CD4-positive, alpha-beta T cell (primary cell): ENCODE results near the gene ZFP92. TPM values are rescaled to one million over a fixed set of nuclear protein-coding genes. Genes with fewer than 3 reads are reported as not detected.

Experiments used
- ATAC-seq: fragments of 200-7000 bp; cut with Tn5 transposase; one replicate; pipeline ENCODE4 v1.10.0; 2022; ENCODE audit warnings: mild to moderate bottlenecking; ENCODE audit not compliant: poor library complexity
- CTCF ChIA-PET: fragments of 350-600 bp; sonication (Branson Sonifier 250); formaldehyde crosslinking; loops from one replicate; lab custom pipeline; 2021; ENCODE audit warnings: antibody characterized with exemption, inconsistent platforms; lab: Charles Lee
- POLR2A ChIA-PET: fragments of 350-600 bp; sonication (Branson Sonifier 250); formaldehyde crosslinking; loops from one replicate; lab custom pipeline; 2021; ENCODE audit warnings: antibody characterized with exemption, inconsistent platforms; lab: Charles Lee
- DNase-seq, 14 experiments: peaks; one replicate each; pipeline ENCODE4 v3.0.0-alpha.2; 2013 to 2020; ENCODE audit warnings: mixed read lengths in 2 of 14
- H3K27ac ChIP-seq, 2 donors: one replicate each; pipeline versions ENCODE4 v1.5.1 to v1.7.0; 2013; ENCODE audit warnings: low read length in 2 of 2, low read depth in 1 of 2, mild to moderate bottlenecking in 1 of 2
- H3K27me3 ChIP-seq, 2 experiments: 1 replicate in 1 of 2; 2 replicates in 1 of 2; pipeline versions ENCODE4 v1.6.1 to v1.7.0; 2013; ENCODE audit warnings: low read length in 2 of 2, control low read depth in 1 of 2, mild to moderate bottlenecking in 1 of 2, moderate library complexity in 1 of 2; ENCODE audit not compliant: insufficient read depth in 2 of 2, control insufficient read depth in 1 of 2
- H3K36me3 ChIP-seq: one replicate; pipeline ENCODE4 v1.6.1; 2013; ENCODE audit warnings: low read length, control low read depth; ENCODE audit not compliant: insufficient read depth
- H3K4me1 ChIP-seq: one replicate; pipeline ENCODE4 v1.6.1; 2013; ENCODE audit warnings: low read length, control low read depth; ENCODE audit not compliant: insufficient read depth
- H3K4me3 ChIP-seq: one replicate; pipeline ENCODE4 v1.5.1; 2013; ENCODE audit warnings: mild to moderate bottlenecking, low read length, moderate library complexity
- H3K9me3 ChIP-seq, 2 experiments: 1 replicate in 1 of 2; 2 replicates in 1 of 2; pipeline versions ENCODE4 v1.6.1 to v1.7.0; 2013; ENCODE audit warnings: low read length in 2 of 2, mild to moderate bottlenecking in 2 of 2, control low read depth in 1 of 2, moderate library complexity in 1 of 2; ENCODE audit not compliant: control insufficient read depth in 1 of 2, insufficient read depth in 1 of 2
- H3K27ac Mint-ChIP-seq: one replicate; pipeline ENCODE4 v1.8.0; 2020; ENCODE audit warnings: mixed read lengths
- H3K27me3 Mint-ChIP-seq: one replicate; pipeline ENCODE4 v1.8.0; 2021; ENCODE audit warnings: mixed read lengths
- H3K36me3 Mint-ChIP-seq: one replicate; pipeline ENCODE4 v1.8.0; 2021; ENCODE audit warnings: low read depth, mixed read lengths
- H3K4me1 Mint-ChIP-seq: one replicate; pipeline ENCODE4 v1.8.0; 2021; ENCODE audit warnings: low read depth, mixed read lengths
- H3K4me3 Mint-ChIP-seq: one replicate; pipeline ENCODE4 v1.8.0; 2020; ENCODE audit warnings: mild to moderate bottlenecking, mixed read lengths
- H3K9me3 Mint-ChIP-seq: one replicate; pipeline ENCODE4 v1.8.0; 2020; ENCODE audit warnings: mixed read lengths
- intact Hi-C, 2 experiments: fragments of 100-400 bp; cut with DNase I in 1 of 2; cut with micrococcal nuclease in 1 of 2; formaldehyde crosslinking; loops; one replicate each; pipeline versions ENCODE4 v1.15.1 to v1.9.0; 2023 to 2025; cut with DNase I, micrococcal nuclease
- total RNA-seq, 174 experiments: library from RNA in 2 of 174; stranded (reverse) in 2 of 174; gene quantifications; one replicate each; pipeline ENCODE4 v1.2.3 and lab custom pipeline; 2021 to 2026
- TF ChIP-seq, protein P1 (sequence below): fragments of 200-600 bp; IDR thresholded peaks from one replicate; pipeline ENCODE4 v1.8.0; 2022; ENCODE audit warnings: antibody characterized with exemption, mild to moderate bottlenecking

The ZFP92 gene
- total RNA-seq, 2 experiments from 2014 or later = 0.08 to 0.11 TPM

DNA sequence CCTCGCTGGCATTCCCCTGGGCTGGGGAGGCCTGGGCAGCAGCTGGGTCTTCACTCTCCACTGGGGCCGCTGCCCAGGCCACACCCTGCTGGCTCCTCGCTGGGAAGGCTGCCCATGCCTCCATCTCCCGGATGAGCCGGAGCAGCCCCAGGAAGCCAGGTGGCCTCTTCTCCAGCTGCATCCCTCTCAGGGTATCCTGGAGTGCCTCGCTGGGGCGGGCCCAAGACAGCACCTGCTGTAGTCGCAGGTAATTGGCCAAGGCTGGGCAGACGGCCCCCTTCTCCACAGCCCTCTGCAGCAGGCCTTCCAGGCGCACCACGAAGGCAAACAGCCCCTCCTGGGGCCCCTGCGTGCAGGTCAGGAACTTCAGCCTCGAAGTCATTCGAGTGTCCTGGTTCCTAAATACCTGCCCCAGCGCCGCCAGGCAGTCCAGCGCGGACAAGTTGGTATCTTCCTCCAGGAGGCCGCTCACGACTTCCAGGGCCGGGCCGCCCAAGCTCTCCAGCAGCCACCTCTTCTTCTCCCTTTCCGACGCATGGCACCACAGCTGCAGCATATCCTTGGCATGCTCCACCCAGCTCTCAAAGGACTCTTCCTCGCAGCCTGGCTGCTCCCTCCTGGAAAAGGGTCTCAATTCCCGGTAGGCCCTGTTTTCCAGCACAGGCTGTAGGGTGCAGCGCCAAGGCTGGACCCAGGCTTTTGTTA lies 13.9 kb upstream of the ZFP92 start:
- Mint-ChIP-seq H3K4me1 (no peaks in the 10 kb centered on the region), H3K27me3 (no peaks in the 10 kb centered on the region), H3K4me3 (no peak overlapping the region), H3K9me3 (no peaks in the 10 kb centered on the region), H3K27ac (no peak overlapping the region), H3K36me3 (no peaks in the 10 kb centered on the region)
- Histone ChIP-seq H3K9me3 (no peaks in the 10 kb centered on the region), H3K36me3 (no peaks in the 10 kb centered on the region), H3K27ac (no peak overlapping the region), H3K27me3 (no peaks in the 10 kb centered on the region), H3K4me1 (peaks cover 7% of the 10 kb centered on the region), H3K4me3 (no peak overlapping the region)
- no peak for ATAC-seq
- CTCF ChIA-PET = no interaction called here
- TF ChIP-seq, protein P1, sequence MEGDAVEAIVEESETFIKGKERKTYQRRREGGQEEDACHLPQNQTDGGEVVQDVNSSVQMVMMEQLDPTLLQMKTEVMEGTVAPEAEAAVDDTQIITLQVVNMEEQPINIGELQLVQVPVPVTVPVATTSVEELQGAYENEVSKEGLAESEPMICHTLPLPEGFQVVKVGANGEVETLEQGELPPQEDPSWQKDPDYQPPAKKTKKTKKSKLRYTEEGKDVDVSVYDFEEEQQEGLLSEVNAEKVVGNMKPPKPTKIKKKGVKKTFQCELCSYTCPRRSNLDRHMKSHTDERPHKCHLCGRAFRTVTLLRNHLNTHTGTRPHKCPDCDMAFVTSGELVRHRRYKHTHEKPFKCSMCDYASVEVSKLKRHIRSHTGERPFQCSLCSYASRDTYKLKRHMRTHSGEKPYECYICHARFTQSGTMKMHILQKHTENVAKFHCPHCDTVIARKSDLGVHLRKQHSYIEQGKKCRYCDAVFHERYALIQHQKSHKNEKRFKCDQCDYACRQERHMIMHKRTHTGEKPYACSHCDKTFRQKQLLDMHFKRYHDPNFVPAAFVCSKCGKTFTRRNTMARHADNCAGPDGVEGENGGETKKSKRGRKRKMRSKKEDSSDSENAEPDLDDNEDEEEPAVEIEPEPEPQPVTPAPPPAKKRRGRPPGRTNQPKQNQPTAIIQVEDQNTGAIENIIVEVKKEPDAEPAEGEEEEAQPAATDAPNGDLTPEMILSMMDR = no peak
- intact Hi-C loops = no loop called here
- no peak for DNase-seq
- POLR2A ChIA-PET = no interaction called here

DNA sequence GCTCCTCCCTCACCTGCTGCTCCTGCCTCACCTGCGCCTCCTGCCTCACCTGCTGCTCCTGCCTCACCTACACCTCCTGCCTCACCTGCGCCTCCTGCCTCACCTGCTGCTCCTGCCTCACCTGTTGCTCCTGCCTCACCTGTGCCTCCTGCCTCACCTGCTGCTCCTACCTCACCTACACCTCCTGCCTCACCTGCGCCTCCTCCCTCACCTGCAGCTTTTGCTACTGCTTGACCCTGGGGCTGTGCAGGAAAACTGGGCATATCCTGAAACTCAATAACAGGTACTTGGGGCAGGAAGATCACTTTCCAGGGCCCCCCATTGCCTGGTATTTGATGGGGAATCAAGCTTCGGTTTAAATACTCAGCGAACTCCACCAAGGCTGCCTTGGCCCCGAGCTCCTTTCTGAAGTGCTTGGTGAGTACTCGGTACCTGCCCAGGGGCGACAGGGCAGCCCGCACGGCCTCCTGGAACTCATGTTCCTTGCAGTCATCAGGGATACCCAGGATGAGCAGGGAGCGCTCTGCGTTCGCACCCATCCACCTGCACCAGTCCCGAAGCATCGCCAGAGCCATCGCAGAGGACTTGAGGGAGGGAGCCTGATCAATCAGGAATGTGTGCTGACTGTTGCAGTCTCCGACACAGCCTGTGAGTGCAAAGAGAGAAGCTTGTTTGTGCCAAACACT lies 12.9 kb upstream of the ZFP92 start:
- POLR2A ChIA-PET = no interaction called here
- TF ChIP-seq, protein P1 = no peak

DNA sequence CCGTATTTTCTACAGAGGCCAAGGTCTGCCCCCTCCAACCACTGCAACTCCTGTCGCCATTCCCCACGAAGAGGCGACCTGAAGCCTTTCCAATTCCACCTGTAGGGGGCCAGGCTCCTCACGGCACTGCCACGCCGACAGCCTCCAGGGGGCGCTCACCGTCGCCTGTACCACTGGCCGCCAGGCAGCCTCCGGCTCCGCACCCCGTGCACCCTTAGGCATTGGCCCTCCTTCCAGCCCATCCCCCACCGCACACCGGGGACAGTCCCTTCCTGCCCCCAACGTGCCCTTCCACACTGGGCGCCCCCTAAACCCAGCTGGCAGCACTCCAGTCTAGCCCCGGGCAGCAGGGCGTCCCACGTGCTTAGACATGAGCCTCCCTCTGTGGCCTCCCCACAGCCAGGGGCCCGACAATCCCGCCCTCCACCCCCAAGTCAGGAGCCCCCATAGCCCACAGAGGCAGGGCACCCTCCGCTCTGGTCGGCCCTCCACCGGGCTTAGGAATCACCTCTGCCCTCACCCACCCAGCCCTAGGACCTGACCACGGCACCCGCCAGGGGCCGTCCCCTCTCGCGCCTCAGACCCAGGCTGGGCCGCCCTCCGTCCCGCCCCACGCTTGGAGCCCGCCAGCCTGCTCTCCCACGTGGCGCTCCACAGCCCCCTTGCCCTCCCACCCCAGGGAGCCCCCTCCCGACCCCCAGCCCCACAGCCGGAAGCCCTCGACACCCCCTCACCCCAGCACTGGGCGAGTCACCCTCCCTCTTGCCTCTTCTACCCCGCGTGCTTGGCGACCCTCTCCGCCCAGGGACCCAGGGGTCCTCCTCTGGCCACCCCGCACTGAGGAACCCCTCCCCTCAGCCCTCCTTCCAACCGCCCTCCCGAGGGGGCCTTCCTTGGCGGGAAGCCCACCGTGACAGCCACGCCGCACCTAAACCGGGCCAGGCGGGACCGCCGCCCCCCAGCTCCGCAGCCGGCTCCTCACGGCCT lies 10.8 kb upstream of the ZFP92 start:
- DNase-seq (peak; percentile 13 to 74 (median 36)), ATAC-seq (peak; percentile 54)
- Mint-ChIP-seq H3K27me3 (no peaks in the 10 kb centered on the region), H3K9me3 (no peaks in the 10 kb centered on the region), H3K4me3 (no peak overlapping the region), H3K27ac (no peak overlapping the region), H3K4me1 (no peaks in the 10 kb centered on the region), H3K36me3 (no peaks in the 10 kb centered on the region)
- ChIA-PET POLR2A (no interaction called here), CTCF (no interaction called here)
- TF ChIP-seq, protein P1 = peak; percentile 39
- H3K27me3 ChIP-seq = no peaks in the 10 kb centered on the region
- intact Hi-C loops = no loop called here
- no peak overlapping the region for H3K4me3 ChIP-seq
- no peaks in the 10 kb centered on the region for H3K9me3 ChIP-seq
- no peak overlapping the region for H3K27ac ChIP-seq
- H3K4me1 ChIP-seq = peaks cover 7% of the 10 kb centered on the region
- H3K36me3 ChIP-seq = no peaks in the 10 kb centered on the region

More for the DNA sequence above, 12.9 kb upstream of the ZFP92 start:
- H3K27ac Mint-ChIP-seq = no peak overlapping the region
- H3K4me1 Mint-ChIP-seq = no peaks in the 10 kb centered on the region
- H3K4me3 Mint-ChIP-seq = no peak overlapping the region
- no peaks in the 10 kb centered on the region for H3K27me3 ChIP-seq
- no peak overlapping the region for H3K27ac ChIP-seq
- DNase-seq (no peak), ATAC-seq (no peak)
- no peaks in the 10 kb centered on the region for H3K36me3 Mint-ChIP-seq
- H3K4me1 ChIP-seq = peaks cover 7% of the 10 kb centered on the region
- no peaks in the 10 kb centered on the region for H3K27me3 Mint-ChIP-seq
- no peak overlapping the region for H3K4me3 ChIP-seq
- no peaks in the 10 kb centered on the region for H3K9me3 ChIP-seq
- intact Hi-C loops = no loop called here
- no peaks in the 10 kb centered on the region for H3K36me3 ChIP-seq
- CTCF ChIA-PET = no interaction called here
- no peaks in the 10 kb centered on the region for H3K9me3 Mint-ChIP-seq
